RWPE1 (cell line): ENCODE results near the gene MATR3.
"Not testable (repeated sequence)": the region's sequence is repeated elsewhere in the genome, so short reads cannot be mapped to it uniquely, and the experiment has no call there.

ENCODE experiments used
- CTCF ChIA-PET: fragments of 350-600 bp; sonication (Branson Sonifier 250); formaldehyde crosslinking; extraction: SDS; loops from one replicate; lab custom pipeline; 2021; lab: Yijun Ruan, JAX
- POLR2A ChIA-PET: fragments of 400-600 bp; formaldehyde crosslinking; extraction: SDS; loops from one replicate; lab custom pipeline; 2020; ENCODE audit warnings: antibody characterized with exemption; ENCODE audit not compliant: low non-redundant PET; lab: Yijun Ruan, JAX
- DNase-seq: peaks from one replicate; pipeline ENCODE4 v3.0.0; 2012; ENCODE audit warnings: low spot score
- H3K27ac ChIP-seq: fragments of 450-650 bp; 2 replicates; pipeline ENCODE4 v1.5.1; 2017
- CTCF ChIP-seq: fragments of 450-650 bp; conservative IDR thresholded peaks from 2 replicates; pipeline ENCODE4 v1.5.1; 2017; ENCODE audit warnings: low read depth, mild to moderate bottlenecking

Gene MATR3

GRCh38 chr5:139341187-139341688 is 47.7 kb downstream of the MATR3 start:
- POLR2A ChIA-PET: interaction anchor here (1.0 to 1.2 kb wide), 2 partner anchors 8 to 15 kb away, joined by 3 to 5 read pairs; no protein-coding TSS in a partner anchor
- CTCF ChIA-PET: interaction anchor here (0.6 to 1.2 kb wide), 2 partner anchors 100 to 663 kb away, joined by 3 read pairs; no protein-coding TSS in a partner anchor
- H3K27ac ChIP-seq: peak overlapping the region; percentile 98
- no peak for TF ChIP-seq CTCF
- DNase-seq: no peak

GRCh38 chr5:139341689-139342422 is 48.3 kb downstream of the MATR3 start, which contains the start of gene PAIP2:
PAIP2 (plus strand) TSS chr5:139341854; CDS start chr5:139363785, 21,931 bp downstream.
- CTCF ChIA-PET: interaction anchor here (0.6 to 1.2 kb wide), 6 partner anchors 10 to 662 kb away, joined by 3 to 5 read pairs (median 3); no protein-coding TSS in a partner anchor
- POLR2A ChIA-PET: interaction anchor here (0.6 to 1.2 kb wide), 4 partner anchors 8 to 552 kb away, joined by 3 to 5 read pairs (median 4); no protein-coding TSS in a partner anchor
- H3K27ac ChIP-seq: peak within 1 kb of the TSS; percentile 98
- DNase-seq: peak; percentile 95
- peak; percentile 96 for TF ChIP-seq CTCF

- ChIA-PET CTCF (interaction anchor here (0.6 to 0.9 kb wide), 4 partner anchors 9 to 59 kb away, joined by 3 to 5 read pairs (median 3); no protein-coding TSS in a partner anchor), POLR2A (interaction anchor here (0.6 to 1.2 kb wide), 3 partner anchors 9 to 553 kb away, joined by 3 to 5 read pairs (median 3); no protein-coding TSS in a partner anchor)
- H3K27ac ChIP-seq: peak overlapping the region; percentile 98
- no peak for TF ChIP-seq CTCF
- no peak for DNase-seq
Measured at GRCh38 chr5:139342423-139342723, 48.8 kb downstream of the MATR3 start.

- POLR2A ChIA-PET: no interaction called here
- no peak overlapping the region for H3K27ac ChIP-seq
- no peak for DNase-seq
- TF ChIP-seq CTCF: no peak
- CTCF ChIA-PET: no interaction called here
Measured at GRCh38 chr5:139343476-139343875, 49.9 kb downstream of the MATR3 start.

GRCh38 chr5:139344177-139344576 is 50.6 kb downstream of the MATR3 start:
- DNase-seq: no peak
- POLR2A ChIA-PET: no interaction called here
- no peak for TF ChIP-seq CTCF
- H3K27ac ChIP-seq: no peak overlapping the region
- CTCF ChIA-PET: no interaction called here

- POLR2A ChIA-PET, H3K27ac ChIP-seq, DNase-seq, CTCF ChIA-PET: not testable (repeated sequence)
Measured at GRCh38 chr5:139345442-139345841, 51.9 kb downstream of the MATR3 start.

GRCh38 chr5:139347863-139348262 is 54.3 kb downstream of the MATR3 start:
- CTCF ChIA-PET: not testable (repeated sequence)

More at GRCh38 chr5:139347863-139348262, 54.3 kb downstream of the MATR3 start:
- not testable (repeated sequence) for H3K27ac ChIP-seq, DNase-seq
- POLR2A ChIA-PET: interaction anchor here (0.6 to 0.7 kb wide), 3 partner anchors 15 to 55 kb away, joined by 3 read pairs; no protein-coding TSS in a partner anchor
